ENCODE data around the gene CNOT10.

DNA sequence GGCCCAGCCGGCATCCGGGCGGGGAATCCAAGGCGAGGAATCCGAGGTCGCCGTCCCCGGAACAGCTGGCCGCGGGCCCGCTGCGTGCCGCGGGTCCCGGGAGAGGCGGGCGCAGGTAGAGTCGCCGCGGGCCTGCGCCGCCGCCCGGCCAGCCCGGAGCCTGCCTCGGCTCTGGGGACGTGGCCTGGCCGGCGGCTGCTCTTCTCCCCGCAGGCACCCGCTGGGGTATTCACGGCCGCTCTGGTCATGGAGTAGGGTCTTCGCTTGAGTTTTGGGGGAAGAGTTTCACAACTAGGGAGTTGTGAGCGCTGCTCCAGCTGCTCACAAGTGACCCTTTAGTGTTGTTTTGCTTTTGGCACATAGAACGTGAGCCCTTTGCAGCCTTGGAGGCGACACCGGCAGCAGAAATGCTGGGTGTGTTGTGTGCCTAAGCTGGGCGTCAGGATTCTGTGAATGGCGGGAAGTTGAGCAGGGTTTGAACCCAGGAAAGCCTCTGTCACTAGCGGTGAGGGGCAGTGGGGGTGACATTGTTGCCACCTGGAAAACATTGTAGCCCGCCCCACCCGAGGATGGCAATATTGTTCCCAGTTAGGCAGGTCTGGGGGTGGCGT is 136.8 kb downstream of the CNOT10 start:
- no peak for TF ChIP-seq POLR2A (IDR thresholded peaks at IDR 0.05; ENCODE audit: low read length)
- TF ChIP-seq GATA1 (IDR thresholded peaks at IDR 0.05; ENCODE audit: low read depth, low read length): no peak

All from erythroblast (primary cell).